Spleen (tissue), 7 donors: Measurements from ENCODE around the gene PQBP1.

Experiments used
- POLR2A ChIP-seq, 3 donors: fragments of 450-650 bp; IDR thresholded peaks; one replicate each; pipeline ENCODE4 v1.5.1; 2017; ENCODE audit warnings: antibody characterized with exemption in 3 of 3, mild to moderate bottlenecking in 1 of 3
- POLR2AphosphoS5 ChIP-seq, 3 donors: sonication (generic); formaldehyde crosslinking; IDR thresholded peaks; one replicate each; pipeline ENCODE4 v1.5.1; 2017; ENCODE audit warnings: antibody characterized with exemption in 3 of 3
- TF ChIP-seq, protein P1 (sequence below), 11 experiments: fragments of 200-600 bp in 7 of 11; fragments of 450-650 bp in 4 of 11; sonication (generic) in 4 of 11; IDR thresholded peaks in 8 of 11; conservative IDR thresholded peaks in 3 of 11; 1 replicate in 7 of 11; 2 replicates in 4 of 11; pipeline versions ENCODE4 v1.4.0 to v1.8.0; 2016 to 2021; ENCODE audit warnings: antibody characterized with exemption in 11 of 11, inconsistent platforms in 4 of 11, mild to moderate bottlenecking in 1 of 11
- donor health status: DM: no; HTN: no; CAD: no; lungs with moderate emphysema.
- donor health status: DM: no; HTN: no; CAD: no.
- donor health status: DM: no; HTN: no; CAD: no.

DNA sequence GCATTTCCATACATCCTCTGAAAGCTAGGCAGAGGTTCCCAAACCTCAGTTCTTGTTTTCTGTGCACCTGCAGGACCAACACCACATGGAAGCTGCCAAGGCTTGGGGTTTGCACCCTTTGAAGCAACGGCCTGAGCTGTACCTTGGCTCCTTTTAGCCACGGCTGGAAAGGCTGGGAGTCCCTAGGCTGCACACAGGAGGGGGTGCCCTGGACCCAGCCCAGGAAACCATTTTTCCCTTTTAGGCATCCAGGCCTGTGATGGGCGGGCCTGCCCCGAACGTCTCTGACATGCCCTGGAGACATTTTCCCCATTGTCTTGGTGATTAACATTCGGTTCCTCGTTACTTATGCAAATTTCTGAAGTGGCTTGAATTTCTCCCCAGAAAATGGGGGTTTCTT, 44.9 kb upstream of the PQBP1 start:
- TF ChIP-seq POLR2A (IDR thresholded peaks at IDR 0.05): no peak
- TF ChIP-seq, protein P1, sequence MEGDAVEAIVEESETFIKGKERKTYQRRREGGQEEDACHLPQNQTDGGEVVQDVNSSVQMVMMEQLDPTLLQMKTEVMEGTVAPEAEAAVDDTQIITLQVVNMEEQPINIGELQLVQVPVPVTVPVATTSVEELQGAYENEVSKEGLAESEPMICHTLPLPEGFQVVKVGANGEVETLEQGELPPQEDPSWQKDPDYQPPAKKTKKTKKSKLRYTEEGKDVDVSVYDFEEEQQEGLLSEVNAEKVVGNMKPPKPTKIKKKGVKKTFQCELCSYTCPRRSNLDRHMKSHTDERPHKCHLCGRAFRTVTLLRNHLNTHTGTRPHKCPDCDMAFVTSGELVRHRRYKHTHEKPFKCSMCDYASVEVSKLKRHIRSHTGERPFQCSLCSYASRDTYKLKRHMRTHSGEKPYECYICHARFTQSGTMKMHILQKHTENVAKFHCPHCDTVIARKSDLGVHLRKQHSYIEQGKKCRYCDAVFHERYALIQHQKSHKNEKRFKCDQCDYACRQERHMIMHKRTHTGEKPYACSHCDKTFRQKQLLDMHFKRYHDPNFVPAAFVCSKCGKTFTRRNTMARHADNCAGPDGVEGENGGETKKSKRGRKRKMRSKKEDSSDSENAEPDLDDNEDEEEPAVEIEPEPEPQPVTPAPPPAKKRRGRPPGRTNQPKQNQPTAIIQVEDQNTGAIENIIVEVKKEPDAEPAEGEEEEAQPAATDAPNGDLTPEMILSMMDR (IDR thresholded peaks at IDR 0.05 in 8 of 11, conservative IDR thresholded peaks at IDR 0.05 in 3 of 11): no peak
- no peak for TF ChIP-seq POLR2AphosphoS5 (IDR thresholded peaks at IDR 0.05)
